Measurements from ENCODE around the gene PLB1. TPM values are rescaled to one million over a fixed set of nuclear protein-coding genes. Genes with fewer than 3 reads are reported as not detected.

PLB1 gene
- total RNA-seq, 2 donors from 2014 or later, result 19.2 to 29.6 TPM

DNA sequence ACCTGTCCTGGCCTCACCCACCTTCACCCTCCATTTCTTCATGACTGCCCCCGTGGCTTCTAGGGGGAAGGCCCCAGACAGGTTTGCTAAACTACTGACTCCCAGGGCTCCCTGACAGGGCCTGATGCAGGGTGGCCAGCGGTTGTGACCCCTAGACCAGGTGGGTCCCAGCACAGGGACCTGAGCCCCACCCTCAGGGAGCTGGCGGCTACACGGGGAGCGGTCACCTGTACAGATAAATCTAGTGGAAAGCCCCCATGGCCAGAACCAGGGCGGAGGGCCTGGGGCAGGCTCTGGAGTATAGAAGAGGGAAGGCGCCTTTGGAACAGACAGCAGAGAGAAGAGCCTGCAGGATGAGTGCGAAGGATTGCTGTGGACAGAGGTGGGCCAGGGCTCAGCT is 42.5 kb upstream of the PLB1 start:
- H3K27me3 ChIP-seq (replicated peaks; ENCODE audit: insufficient read depth), result no peaks in the 10 kb centered on the region
- no peaks in the 10 kb centered on the region for H3K9me3 ChIP-seq
- ATAC-seq (ENCODE audit: insufficient number of reproducible peaks, low FRiP score, low read depth), result no peak
- no peak for DNase-seq (ENCODE audit: low spot score)
- H3K36me3 ChIP-seq, result no peaks in the 10 kb centered on the region
- TF ChIP-seq, protein P1, sequence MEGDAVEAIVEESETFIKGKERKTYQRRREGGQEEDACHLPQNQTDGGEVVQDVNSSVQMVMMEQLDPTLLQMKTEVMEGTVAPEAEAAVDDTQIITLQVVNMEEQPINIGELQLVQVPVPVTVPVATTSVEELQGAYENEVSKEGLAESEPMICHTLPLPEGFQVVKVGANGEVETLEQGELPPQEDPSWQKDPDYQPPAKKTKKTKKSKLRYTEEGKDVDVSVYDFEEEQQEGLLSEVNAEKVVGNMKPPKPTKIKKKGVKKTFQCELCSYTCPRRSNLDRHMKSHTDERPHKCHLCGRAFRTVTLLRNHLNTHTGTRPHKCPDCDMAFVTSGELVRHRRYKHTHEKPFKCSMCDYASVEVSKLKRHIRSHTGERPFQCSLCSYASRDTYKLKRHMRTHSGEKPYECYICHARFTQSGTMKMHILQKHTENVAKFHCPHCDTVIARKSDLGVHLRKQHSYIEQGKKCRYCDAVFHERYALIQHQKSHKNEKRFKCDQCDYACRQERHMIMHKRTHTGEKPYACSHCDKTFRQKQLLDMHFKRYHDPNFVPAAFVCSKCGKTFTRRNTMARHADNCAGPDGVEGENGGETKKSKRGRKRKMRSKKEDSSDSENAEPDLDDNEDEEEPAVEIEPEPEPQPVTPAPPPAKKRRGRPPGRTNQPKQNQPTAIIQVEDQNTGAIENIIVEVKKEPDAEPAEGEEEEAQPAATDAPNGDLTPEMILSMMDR (IDR thresholded peaks at IDR 0.05), result no peak
- H3K4me1 ChIP-seq (ENCODE audit: control insufficient read depth in 1 of 2, low read depth in 2 of 2), result no peaks in the 10 kb centered on the region
- no peak overlapping the region for H3K27ac ChIP-seq
- no peak overlapping the region for H3K4me3 ChIP-seq

DNA sequence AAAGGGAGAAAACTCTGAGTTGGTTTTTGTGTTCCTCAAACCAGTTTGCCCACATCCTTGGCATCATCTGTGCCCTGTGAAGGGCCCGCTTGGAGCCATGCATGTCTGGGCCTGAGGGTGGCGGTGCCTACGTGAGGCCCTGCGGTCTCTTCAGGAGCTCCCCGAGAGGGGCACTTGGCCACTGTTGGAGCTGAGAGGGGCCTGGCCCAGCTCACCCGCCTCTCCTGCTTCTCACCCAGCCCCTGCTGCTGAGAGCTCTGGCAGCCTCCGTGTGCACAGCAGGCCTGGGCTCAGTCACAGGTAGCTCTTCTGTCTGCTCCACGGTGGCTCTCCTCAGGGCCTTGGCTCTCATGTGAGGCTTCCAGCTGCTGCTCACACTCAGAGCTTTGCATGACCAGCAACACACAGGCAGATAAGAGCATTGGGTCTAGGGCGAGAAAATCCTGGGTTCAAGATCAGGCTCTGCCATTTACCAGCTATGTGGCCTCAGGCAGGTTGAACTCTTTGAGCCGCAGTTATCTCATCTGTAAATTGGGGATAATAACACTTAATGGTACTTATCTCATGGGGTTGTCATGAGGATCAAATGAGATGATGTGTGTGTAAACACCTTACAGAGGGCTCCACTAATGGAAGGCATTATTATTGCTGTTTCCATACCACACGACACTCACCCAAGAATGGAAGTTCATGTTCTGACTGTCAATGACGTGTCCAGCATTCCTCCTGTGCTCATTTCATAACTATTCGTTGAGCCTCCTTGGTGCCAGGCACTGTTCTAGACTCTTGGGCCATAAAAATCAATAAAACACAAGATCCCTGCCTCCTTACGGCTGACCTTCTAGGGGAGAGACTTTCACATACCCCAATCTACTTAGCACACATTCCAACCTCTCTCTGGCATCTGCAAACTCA is 41.6 kb upstream of the PLB1 start:
- H3K4me1 ChIP-seq (ENCODE audit: control insufficient read depth in 1 of 2, low read depth in 2 of 2), result no peaks in the 10 kb centered on the region
- H3K27me3 ChIP-seq (replicated peaks; ENCODE audit: insufficient read depth), result no peaks in the 10 kb centered on the region
- H3K27ac ChIP-seq, result no peak overlapping the region
- TF ChIP-seq, protein P1 (IDR thresholded peaks at IDR 0.05), result no peak
- ATAC-seq (ENCODE audit: insufficient number of reproducible peaks, low FRiP score, low read depth), result no peak
- H3K4me3 ChIP-seq, result no peak overlapping the region
- no peak for DNase-seq (ENCODE audit: low spot score)
- H3K9me3 ChIP-seq, result no peaks in the 10 kb centered on the region
- H3K36me3 ChIP-seq, result no peaks in the 10 kb centered on the region

DNA sequence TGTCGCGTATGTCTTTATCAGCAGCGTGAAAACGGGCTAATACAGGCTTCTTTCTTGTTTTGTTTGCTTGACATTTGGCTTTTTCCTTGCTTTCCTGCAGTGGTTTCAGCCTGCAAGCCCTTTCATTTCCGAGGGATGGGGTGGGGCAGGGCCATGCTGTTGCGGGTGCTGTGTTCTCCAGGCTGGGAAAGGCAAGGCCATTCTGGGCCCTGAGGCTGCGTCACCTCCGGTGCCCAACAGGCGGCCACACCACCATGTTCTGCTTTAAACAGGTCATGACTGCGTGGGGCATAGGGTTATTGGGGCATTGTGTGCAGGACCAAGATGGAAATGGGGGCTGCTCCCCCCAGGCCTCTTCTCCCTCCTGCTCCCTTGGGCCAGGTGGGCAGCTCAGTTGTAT is 38.6 kb upstream of the PLB1 start:
- H3K4me3 ChIP-seq, result no peak overlapping the region
- no peaks in the 10 kb centered on the region for H3K27me3 ChIP-seq (replicated peaks; ENCODE audit: insufficient read depth)
- ATAC-seq (ENCODE audit: insufficient number of reproducible peaks, low FRiP score, low read depth) (no peak), DNase-seq (ENCODE audit: low spot score) (no peak)
- TF ChIP-seq, protein P1 (IDR thresholded peaks at IDR 0.05), result no peak
- no peaks in the 10 kb centered on the region for H3K4me1 ChIP-seq (ENCODE audit: control insufficient read depth in 1 of 2, low read depth in 2 of 2)
- no peaks in the 10 kb centered on the region for H3K9me3 ChIP-seq
- H3K36me3 ChIP-seq, result no peaks in the 10 kb centered on the region
- H3K27ac ChIP-seq, result no peak overlapping the region

DNA sequence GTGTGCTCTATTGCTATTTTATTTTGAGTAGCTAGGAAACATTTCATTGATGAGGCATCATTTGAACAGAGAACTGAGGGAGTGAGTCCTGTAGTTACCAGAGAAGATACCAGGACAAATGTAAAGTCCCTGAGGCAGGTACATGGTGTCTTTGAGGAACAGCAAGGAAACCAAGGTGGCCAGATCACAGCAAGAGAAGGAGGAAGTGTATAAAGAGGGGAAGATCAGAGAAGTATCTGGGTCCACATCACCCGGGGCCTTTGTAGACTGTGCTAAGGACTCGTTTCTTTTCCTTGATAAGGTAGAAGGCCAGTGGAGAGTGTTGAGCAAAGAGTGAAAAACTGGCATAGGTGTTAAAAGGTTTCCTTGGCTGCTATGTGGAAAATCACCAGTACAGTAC is 34.8 kb upstream of the PLB1 start:
- Histone ChIP-seq H3K36me3 (no peaks in the 10 kb centered on the region), H3K27ac (no peak overlapping the region), H3K4me1 (ENCODE audit: control insufficient read depth in 1 of 2, low read depth in 2 of 2) (no peaks in the 10 kb centered on the region), H3K4me3 (no peak overlapping the region), H3K27me3 (replicated peaks; ENCODE audit: insufficient read depth) (no peaks in the 10 kb centered on the region), H3K9me3 (no peaks in the 10 kb centered on the region)
- DNase-seq (ENCODE audit: low spot score) (no peak), ATAC-seq (ENCODE audit: insufficient number of reproducible peaks, low FRiP score, low read depth) (no peak)
- TF ChIP-seq, protein P1 (IDR thresholded peaks at IDR 0.05), result no peak

DNA sequence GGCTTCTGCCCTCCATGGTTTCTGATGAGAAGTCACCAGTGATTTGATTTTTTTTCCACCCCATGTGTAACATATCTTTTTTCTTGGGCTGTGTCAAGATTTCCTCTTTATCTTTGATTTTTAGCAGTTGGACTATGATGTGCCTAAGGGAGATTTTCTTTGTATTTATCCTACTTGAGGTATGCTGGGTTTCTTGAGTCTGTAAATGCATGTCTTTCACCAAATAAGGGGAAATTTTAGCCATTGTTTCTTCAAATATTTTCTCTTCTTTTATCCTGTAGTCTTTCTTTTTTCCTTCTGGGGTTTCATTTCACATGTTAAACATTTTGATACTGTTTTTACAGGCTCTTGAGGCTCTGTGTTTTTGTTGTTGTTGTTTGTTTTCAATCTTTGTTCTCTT is 33.7 kb upstream of the PLB1 start:
- H3K27me3 ChIP-seq (replicated peaks; ENCODE audit: insufficient read depth), result no peaks in the 10 kb centered on the region

More for the DNA sequence above, 33.7 kb upstream of the PLB1 start:
- no peak for DNase-seq (ENCODE audit: low spot score)
- TF ChIP-seq, protein P1 (IDR thresholded peaks at IDR 0.05), result no peak
- H3K27ac ChIP-seq, result no peak overlapping the region
- no peak for ATAC-seq (ENCODE audit: insufficient number of reproducible peaks, low FRiP score, low read depth)
- no peak overlapping the region for H3K4me3 ChIP-seq
- H3K4me1 ChIP-seq (ENCODE audit: control insufficient read depth in 1 of 2, low read depth in 2 of 2), result no peaks in the 10 kb centered on the region
- H3K36me3 ChIP-seq, result no peaks in the 10 kb centered on the region
- no peaks in the 10 kb centered on the region for H3K9me3 ChIP-seq

Data from thoracic aorta (tissue), 2 donors.